ENCODE data around the gene SOX15. TPM values are rescaled to one million over a fixed set of nuclear protein-coding genes. Genes with fewer than 3 reads are reported as not detected.
A peak's percentile ranks its signal among the peaks of the same experiment; 100 is the strongest.

SOX15 gene
- total RNA-seq, 1 donor from 2014 or later = 0.51 TPM

GRCh38 chr17:7557147-7557764, 32.6 kb downstream of the SOX15 start:
- H3K79me2 ChIP-seq (ENCODE audit: low read depth) = peaks cover 4% of the 10 kb centered on the region
- Mint-ChIP-seq H3K4me3 (no peak overlapping the region), H3K27me3 (ENCODE audit: insufficient read depth, low read depth) (peaks cover 4% of the 10 kb centered on the region), H3K4me1 (peaks cover 37% of the 10 kb centered on the region), H3K9me3 (no peaks in the 10 kb centered on the region), H3K36me3 (no peaks in the 10 kb centered on the region), H3K27ac (no peak overlapping the region)
- peak overlapping the region; percentile 48 for H2AFZ ChIP-seq (replicated peaks)
- no peaks in the 10 kb centered on the region for H3K9me3 ChIP-seq (ENCODE audit: low read depth)
- H3K27me3 ChIP-seq = no peaks in the 10 kb centered on the region
- TF ChIP-seq EZH2 (IDR thresholded peaks at IDR 0.05) (no peak), CTCF (IDR thresholded peaks at IDR 0.05) (no peak), EZH2phosphoT487 (IDR thresholded peaks at IDR 0.05) (no peak)
- no peaks in the 10 kb centered on the region for H3K36me3 ChIP-seq
- peaks cover 27% of the 10 kb centered on the region for H3K4me1 ChIP-seq
- H3K4me3 ChIP-seq = no peak overlapping the region
- peaks cover 3% of the 10 kb centered on the region for H4K20me1 ChIP-seq (ENCODE audit: low read depth)
- peak overlapping the region; percentile 40 for H3K4me2 ChIP-seq
- peaks cover 45% of the 10 kb centered on the region for H3F3A ChIP-seq (ENCODE audit: low read depth)
- DNase-seq (ENCODE audit: low spot score) = no peak
- no peak overlapping the region for H3K27ac ChIP-seq
- no peak overlapping the region for H3K9ac ChIP-seq

GRCh38 chr17:7556627-7557026, 33.3 kb downstream of the SOX15 start:
- H3K79me2 ChIP-seq (ENCODE audit: low read depth) = no peaks in the 10 kb centered on the region
- no peaks in the 10 kb centered on the region for H4K20me1 ChIP-seq (ENCODE audit: low read depth)
- H3K27ac ChIP-seq = no peak overlapping the region
- DNase-seq (ENCODE audit: low spot score) = no peak
- TF ChIP-seq EZH2phosphoT487 (IDR thresholded peaks at IDR 0.05) (no peak), CTCF (IDR thresholded peaks at IDR 0.05) (no peak), EZH2 (IDR thresholded peaks at IDR 0.05) (no peak)
- H3K4me2 ChIP-seq = no peak overlapping the region
- Mint-ChIP-seq H3K27me3 (ENCODE audit: insufficient read depth, low read depth) (peaks cover 8% of the 10 kb centered on the region), H3K9me3 (no peaks in the 10 kb centered on the region), H3K36me3 (no peaks in the 10 kb centered on the region), H3K4me1 (peaks cover 37% of the 10 kb centered on the region), H3K4me3 (peak overlapping the region; percentile 14), H3K27ac (peak overlapping the region; percentile 15)
- no peaks in the 10 kb centered on the region for H3K27me3 ChIP-seq
- H3K9me3 ChIP-seq (ENCODE audit: low read depth) = no peaks in the 10 kb centered on the region
- no peak overlapping the region for H3K9ac ChIP-seq
- no peak overlapping the region for H3K4me3 ChIP-seq
- peaks cover 27% of the 10 kb centered on the region for H3K4me1 ChIP-seq
- H2AFZ ChIP-seq (replicated peaks) = no peak overlapping the region
- peaks cover 43% of the 10 kb centered on the region for H3F3A ChIP-seq (ENCODE audit: low read depth)
- no peaks in the 10 kb centered on the region for H3K36me3 ChIP-seq

- Histone ChIP-seq H3K9ac (no peak overlapping the region), H3K4me1 (peaks cover 22% of the 10 kb centered on the region), H2AFZ (replicated peaks) (no peak overlapping the region), H3K27ac (no peak overlapping the region), H3K9me3 (ENCODE audit: low read depth) (no peaks in the 10 kb centered on the region), H3K79me2 (ENCODE audit: low read depth) (no peaks in the 10 kb centered on the region), H3K4me2 (no peak overlapping the region), H3K4me3 (no peak overlapping the region), H3F3A (ENCODE audit: low read depth) (peaks cover 32% of the 10 kb centered on the region), H4K20me1 (ENCODE audit: low read depth) (no peaks in the 10 kb centered on the region), H3K27me3 (no peaks in the 10 kb centered on the region), H3K36me3 (no peaks in the 10 kb centered on the region)
- Mint-ChIP-seq H3K4me1 (peaks cover 26% of the 10 kb centered on the region), H3K27ac (no peak overlapping the region), H3K4me3 (peak overlapping the region; percentile 25), H3K36me3 (no peaks in the 10 kb centered on the region), H3K27me3 (ENCODE audit: insufficient read depth, low read depth) (peaks cover 6% of the 10 kb centered on the region), H3K9me3 (no peaks in the 10 kb centered on the region)
- no peak for DNase-seq (ENCODE audit: low spot score)
- no peak for TF ChIP-seq EZH2 (IDR thresholded peaks at IDR 0.05)
- no peak for TF ChIP-seq EZH2phosphoT487 (IDR thresholded peaks at IDR 0.05)
- TF ChIP-seq CTCF (IDR thresholded peaks at IDR 0.05) = peak; percentile 40
Measured at GRCh38 chr17:7555320-7555948, 34.5 kb downstream of the SOX15 start.

Data from neural progenitor cell (in vitro differentiated cells).